ENCODE measurements around the gene ENTREP3. TPM values are rescaled to one million over a fixed set of nuclear protein-coding genes. Genes with fewer than 3 reads are reported as not detected.
"Not testable (repeated sequence)": the region's sequence is repeated elsewhere in the genome, so short reads cannot be mapped to it uniquely, and the experiment has no call there.

ENTREP3 gene
- total RNA-seq, 2 experiments from 2014 or later = 9.1 to 59.3 TPM

DNA sequence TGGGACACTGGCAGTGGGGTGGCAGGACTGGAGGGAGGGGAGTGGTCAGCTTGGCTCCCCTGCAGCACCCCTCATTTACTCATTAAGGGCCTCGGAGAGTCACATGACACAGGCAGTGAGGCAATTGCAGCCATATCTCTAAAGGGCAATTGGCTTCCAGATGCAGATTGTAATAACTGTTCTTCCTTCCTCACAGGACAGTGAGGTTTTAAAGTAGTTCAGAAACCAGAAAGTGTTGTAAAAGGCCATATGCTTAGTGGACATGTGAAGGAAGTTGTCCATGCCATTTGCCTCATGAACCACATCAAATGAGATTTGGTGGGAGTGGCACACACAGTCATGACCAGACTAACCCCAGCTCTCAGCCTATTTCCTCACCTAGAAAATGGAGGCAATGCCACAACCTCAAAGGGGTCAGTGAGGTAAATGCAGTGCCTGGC is 35.7 kb downstream of the ENTREP3 start:
- TF ChIP-seq EZH2phosphoT487 (IDR thresholded peaks at IDR 0.05; ENCODE audit: borderline replicate concordance, low read depth, low read length) = no peak
- TF ChIP-seq, protein P1, sequence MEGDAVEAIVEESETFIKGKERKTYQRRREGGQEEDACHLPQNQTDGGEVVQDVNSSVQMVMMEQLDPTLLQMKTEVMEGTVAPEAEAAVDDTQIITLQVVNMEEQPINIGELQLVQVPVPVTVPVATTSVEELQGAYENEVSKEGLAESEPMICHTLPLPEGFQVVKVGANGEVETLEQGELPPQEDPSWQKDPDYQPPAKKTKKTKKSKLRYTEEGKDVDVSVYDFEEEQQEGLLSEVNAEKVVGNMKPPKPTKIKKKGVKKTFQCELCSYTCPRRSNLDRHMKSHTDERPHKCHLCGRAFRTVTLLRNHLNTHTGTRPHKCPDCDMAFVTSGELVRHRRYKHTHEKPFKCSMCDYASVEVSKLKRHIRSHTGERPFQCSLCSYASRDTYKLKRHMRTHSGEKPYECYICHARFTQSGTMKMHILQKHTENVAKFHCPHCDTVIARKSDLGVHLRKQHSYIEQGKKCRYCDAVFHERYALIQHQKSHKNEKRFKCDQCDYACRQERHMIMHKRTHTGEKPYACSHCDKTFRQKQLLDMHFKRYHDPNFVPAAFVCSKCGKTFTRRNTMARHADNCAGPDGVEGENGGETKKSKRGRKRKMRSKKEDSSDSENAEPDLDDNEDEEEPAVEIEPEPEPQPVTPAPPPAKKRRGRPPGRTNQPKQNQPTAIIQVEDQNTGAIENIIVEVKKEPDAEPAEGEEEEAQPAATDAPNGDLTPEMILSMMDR (conservative IDR thresholded peaks at IDR 0.05; ENCODE audit: low read length) = no peak
- H4K20me1 ChIP-seq (ENCODE audit: insufficient read depth, low read length) = no peaks in the 10 kb centered on the region
- no peaks in the 10 kb centered on the region for H3K9me2 ChIP-seq (ENCODE audit: insufficient read depth, low read length)
- H2AFZ ChIP-seq (ENCODE audit: low read length) = peak overlapping the region; percentile 56
- 0 out of 2 replicates have a peak, but pooled peaks cover 5% of the 10 kb centered on the region for H3K36me3 ChIP-seq (ENCODE audit: insufficient read depth, low read length)
- peaks cover 42% of the 10 kb centered on the region for H3K4me1 ChIP-seq (ENCODE audit: insufficient read depth, low read length, poor library complexity, severe bottlenecking)
- peak overlapping the region; percentile 35 for H3K27ac ChIP-seq (ENCODE audit: low read depth, low read length, poor library complexity, severe bottlenecking)
- POLR2A ChIA-PET = interaction anchor here (2.0 kb wide), 1 partner anchor 10 kb away, joined by 9 read pairs; no protein-coding TSS in a partner anchor
- H3K4me3 ChIP-seq (ENCODE audit: low read depth, low read length, poor library complexity, severe bottlenecking) = no peak overlapping the region
- no peaks in the 10 kb centered on the region; the same call in 1 of the 2 replicates for H3K79me2 ChIP-seq (ENCODE audit: insufficient read depth, low read depth, low read length)
- peak overlapping the region; percentile 39 for H3K4me2 ChIP-seq (ENCODE audit: low read length)
- peak; percentile 51 for DNase-seq (ENCODE audit: low spot score)
- CTCF ChIA-PET (ENCODE audit: unreplicated experiment) = no interaction called here
- intact Hi-C loops (cut with micrococcal nuclease; ENCODE audit: unreplicated experiment) = no loop called here
- BruUV-seq (replicated peaks) = no TSS peak
- H3K9me3 ChIP-seq (ENCODE audit: low read length) = no peaks in the 10 kb centered on the region

DNA sequence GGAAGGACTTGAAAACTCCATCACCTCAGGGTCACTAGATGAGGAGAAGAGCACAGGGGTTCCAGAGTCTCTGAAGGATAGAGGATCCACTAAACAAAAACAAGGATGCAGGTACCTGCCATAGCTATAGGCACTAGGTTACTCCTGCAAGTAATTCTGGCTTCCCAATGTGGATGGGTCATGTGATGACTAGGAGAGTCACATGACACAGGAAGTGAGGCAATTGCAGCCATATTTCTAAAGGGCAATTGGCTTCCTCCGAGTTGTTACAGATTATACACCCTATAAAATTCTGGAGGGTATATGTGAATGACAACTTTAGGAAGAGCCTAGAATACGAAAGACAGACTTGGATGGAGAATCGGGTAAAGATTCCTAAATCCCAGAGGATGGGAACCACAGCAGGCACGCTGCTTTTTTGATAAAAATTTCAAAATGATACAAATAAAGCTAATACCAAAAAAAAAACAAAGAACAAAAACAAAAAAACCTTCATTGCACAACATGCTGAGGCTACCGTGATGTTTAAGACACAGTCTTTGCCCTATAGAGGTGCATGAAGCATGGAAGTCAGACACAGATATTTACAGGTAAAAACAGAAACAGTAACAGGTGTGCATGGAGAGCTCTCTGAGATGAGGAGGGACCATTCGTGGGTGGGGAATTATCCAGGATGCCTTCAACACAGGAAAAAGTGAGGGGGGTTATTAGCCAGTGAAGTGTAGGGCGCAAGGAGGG is 36.3 kb downstream of the ENTREP3 start:
- H3K4me1 ChIP-seq (ENCODE audit: insufficient read depth, low read length, poor library complexity, severe bottlenecking) = peaks cover 36% of the 10 kb centered on the region
- H4K20me1 ChIP-seq (ENCODE audit: insufficient read depth, low read length) = no peaks in the 10 kb centered on the region
- peak; percentile 73 for DNase-seq (ENCODE audit: low spot score)
- peak overlapping the region; percentile 35 for H3K27ac ChIP-seq (ENCODE audit: low read depth, low read length, poor library complexity, severe bottlenecking)
- TF ChIP-seq, protein P1 (conservative IDR thresholded peaks at IDR 0.05; ENCODE audit: low read length) = no peak
- no peak for TF ChIP-seq EZH2phosphoT487 (IDR thresholded peaks at IDR 0.05; ENCODE audit: borderline replicate concordance, low read depth, low read length)
- ChIA-PET POLR2A (interaction anchor here (2.0 kb wide), 1 partner anchor 10 kb away, joined by 9 read pairs; no protein-coding TSS in a partner anchor), CTCF (ENCODE audit: unreplicated experiment) (no interaction called here)
- H3K4me2 ChIP-seq (ENCODE audit: low read length) = peak overlapping the region; percentile 39
- intact Hi-C loops (cut with micrococcal nuclease; ENCODE audit: unreplicated experiment) = no loop called here
- BruUV-seq (replicated peaks) = no TSS peak
- peak overlapping the region; percentile 4 for H3K4me3 ChIP-seq (ENCODE audit: low read depth, low read length, poor library complexity, severe bottlenecking)
- 0 out of 2 replicates have a peak, but pooled peaks cover 5% of the 10 kb centered on the region for H3K36me3 ChIP-seq (ENCODE audit: insufficient read depth, low read length)
- H3K9me2 ChIP-seq (ENCODE audit: insufficient read depth, low read length) = no peaks in the 10 kb centered on the region
- peak overlapping the region; percentile 56 for H2AFZ ChIP-seq (ENCODE audit: low read length)
- H3K79me2 ChIP-seq (ENCODE audit: insufficient read depth, low read depth, low read length) = no peaks in the 10 kb centered on the region; the same call in 1 of the 2 replicates
- H3K9me3 ChIP-seq (ENCODE audit: low read length) = no peaks in the 10 kb centered on the region

DNA sequence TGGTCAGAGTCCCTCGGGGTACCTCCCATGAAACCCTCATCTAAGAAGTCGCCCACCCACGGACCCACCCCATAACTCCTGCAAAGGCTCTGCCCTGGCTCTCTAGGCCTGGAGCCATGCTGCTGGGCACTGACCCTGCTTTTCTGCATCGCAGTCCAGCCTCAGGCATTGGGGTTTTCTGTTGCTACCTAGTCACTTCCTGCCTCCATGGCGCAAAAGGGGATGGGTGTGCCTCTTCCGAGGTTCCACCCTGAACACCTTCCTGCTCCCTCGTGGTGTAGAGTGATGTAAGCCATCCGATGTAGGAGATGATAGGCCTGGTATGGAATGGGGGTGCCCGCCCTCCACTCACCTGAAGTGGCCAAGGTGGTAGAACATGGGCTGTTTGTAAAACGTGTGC is 40.6 kb downstream of the ENTREP3 start:
- DNase-seq (ENCODE audit: low spot score); H3K9me2 ChIP-seq (ENCODE audit: insufficient read depth, low read length); POLR2A ChIA-PET; intact Hi-C loops (cut with micrococcal nuclease; ENCODE audit: unreplicated experiment); CTCF ChIA-PET (ENCODE audit: unreplicated experiment); H3K79me2 ChIP-seq (ENCODE audit: insufficient read depth, low read depth, low read length); H3K36me3 ChIP-seq (ENCODE audit: insufficient read depth, low read length); H3K9me3 ChIP-seq (ENCODE audit: low read length); BruUV-seq (replicated peaks); H4K20me1 ChIP-seq (ENCODE audit: insufficient read depth, low read length); H3K4me3 ChIP-seq (ENCODE audit: low read depth, low read length, poor library complexity, severe bottlenecking); H3K27ac ChIP-seq (ENCODE audit: low read depth, low read length, poor library complexity, severe bottlenecking); H3K4me2 ChIP-seq (ENCODE audit: low read length); H2AFZ ChIP-seq (ENCODE audit: low read length): not testable (repeated sequence)
- H3K4me1 ChIP-seq (ENCODE audit: insufficient read depth, low read length, poor library complexity, severe bottlenecking) = peaks cover 20% of the 10 kb centered on the region

DNA sequence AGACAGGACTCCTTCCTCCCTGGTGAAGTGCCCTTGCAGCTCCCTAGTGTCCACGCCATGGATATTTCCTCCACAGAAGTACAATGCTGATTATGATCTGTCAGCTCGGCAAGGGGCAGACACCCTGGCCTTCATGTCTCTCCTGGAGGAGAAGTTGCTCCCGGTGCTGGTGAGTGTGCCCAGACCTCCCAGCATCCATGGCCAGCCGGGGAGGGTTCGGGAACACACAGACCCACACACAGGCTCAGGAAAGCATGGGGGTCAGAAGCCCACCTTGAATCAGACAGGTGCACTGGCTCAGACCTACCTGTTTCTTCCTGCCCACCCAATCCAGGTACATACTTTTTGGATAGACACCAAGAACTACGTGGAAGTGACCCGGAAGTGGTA is 43.2 kb downstream of the ENTREP3 start:
- H3K4me1 ChIP-seq (ENCODE audit: insufficient read depth, low read length, poor library complexity, severe bottlenecking) = peaks cover 26% of the 10 kb centered on the region
- H3K9me2 ChIP-seq (ENCODE audit: insufficient read depth, low read length); DNase-seq (ENCODE audit: low spot score); H3K27ac ChIP-seq (ENCODE audit: low read depth, low read length, poor library complexity, severe bottlenecking); intact Hi-C loops (cut with micrococcal nuclease; ENCODE audit: unreplicated experiment); H3K36me3 ChIP-seq (ENCODE audit: insufficient read depth, low read length); BruUV-seq (replicated peaks); H4K20me1 ChIP-seq (ENCODE audit: insufficient read depth, low read length); CTCF ChIA-PET (ENCODE audit: unreplicated experiment); H3K9me3 ChIP-seq (ENCODE audit: low read length); H2AFZ ChIP-seq (ENCODE audit: low read length); POLR2A ChIA-PET; H3K4me2 ChIP-seq (ENCODE audit: low read length); H3K4me3 ChIP-seq (ENCODE audit: low read depth, low read length, poor library complexity, severe bottlenecking); H3K79me2 ChIP-seq (ENCODE audit: insufficient read depth, low read depth, low read length): not testable (repeated sequence)

DNA sequence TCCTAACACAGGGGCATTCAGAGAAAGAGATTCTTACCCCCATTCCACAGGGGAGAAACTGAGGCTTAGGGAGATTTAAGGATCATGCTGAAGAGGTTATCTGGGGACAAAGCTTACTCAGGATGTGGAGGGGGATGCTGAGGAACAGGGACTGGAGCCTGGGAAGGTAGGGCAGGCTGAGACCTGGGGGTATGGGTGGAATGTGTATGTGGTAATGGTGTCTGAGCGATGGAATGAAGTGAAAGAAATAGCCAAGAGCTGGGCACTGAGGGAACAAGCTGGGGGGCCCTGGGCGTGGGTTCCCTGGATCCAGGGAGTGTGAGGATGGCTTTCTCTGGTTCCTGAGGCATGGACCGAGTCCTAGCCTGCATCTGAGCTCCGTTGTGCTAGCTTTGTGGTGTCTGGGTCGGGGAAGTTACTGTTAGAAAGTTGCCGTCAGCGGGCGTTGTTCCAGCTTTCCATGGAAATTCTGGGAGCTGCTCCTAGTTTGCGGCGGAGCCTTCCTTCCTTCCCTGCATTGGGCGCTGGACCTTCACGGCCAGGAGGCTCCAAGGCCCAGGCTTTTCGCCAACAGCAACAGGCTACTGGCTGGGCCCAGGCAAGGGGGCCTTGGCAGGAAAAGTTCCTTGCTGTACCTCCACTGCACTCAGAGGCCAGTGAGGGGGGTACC is 43.8 kb downstream of the ENTREP3 start:
- CTCF ChIA-PET (ENCODE audit: unreplicated experiment); POLR2A ChIA-PET; H3K4me2 ChIP-seq (ENCODE audit: low read length): not testable (repeated sequence)

More for the DNA sequence above, 43.8 kb downstream of the ENTREP3 start:
- H3K4me3 ChIP-seq (ENCODE audit: low read depth, low read length, poor library complexity, severe bottlenecking); H3K9me2 ChIP-seq (ENCODE audit: insufficient read depth, low read length); H2AFZ ChIP-seq (ENCODE audit: low read length); H3K9me3 ChIP-seq (ENCODE audit: low read length); BruUV-seq (replicated peaks); intact Hi-C loops (cut with micrococcal nuclease; ENCODE audit: unreplicated experiment); H3K27ac ChIP-seq (ENCODE audit: low read depth, low read length, poor library complexity, severe bottlenecking); H4K20me1 ChIP-seq (ENCODE audit: insufficient read depth, low read length); H3K79me2 ChIP-seq (ENCODE audit: insufficient read depth, low read depth, low read length); DNase-seq (ENCODE audit: low spot score); H3K36me3 ChIP-seq (ENCODE audit: insufficient read depth, low read length): not testable (repeated sequence)
- peaks cover 28% of the 10 kb centered on the region for H3K4me1 ChIP-seq (ENCODE audit: insufficient read depth, low read length, poor library complexity, severe bottlenecking)
